ENCODE measurements around the gene GLYR1.

Gene GLYR1

DNA sequence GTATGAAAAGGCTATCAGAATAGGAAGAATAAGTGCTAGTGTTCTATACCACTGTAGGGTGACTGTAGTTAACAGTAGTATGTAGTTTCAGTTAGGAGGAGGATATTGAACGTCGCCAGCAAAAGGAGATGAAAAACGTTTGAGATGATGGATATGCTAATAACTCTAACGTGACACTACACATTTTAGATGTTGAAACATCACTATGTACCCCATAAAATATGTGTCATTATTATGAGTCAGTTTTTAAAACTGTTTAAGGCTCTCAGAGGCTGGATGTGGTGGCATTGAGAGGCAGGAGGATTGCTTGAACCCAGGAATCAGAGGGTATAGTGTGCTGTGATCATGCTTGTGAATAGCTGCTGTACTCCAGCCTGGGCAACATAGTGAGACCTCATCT is 32.0 kb upstream of the GLYR1 start:
- no peak for DNase-seq

DNA sequence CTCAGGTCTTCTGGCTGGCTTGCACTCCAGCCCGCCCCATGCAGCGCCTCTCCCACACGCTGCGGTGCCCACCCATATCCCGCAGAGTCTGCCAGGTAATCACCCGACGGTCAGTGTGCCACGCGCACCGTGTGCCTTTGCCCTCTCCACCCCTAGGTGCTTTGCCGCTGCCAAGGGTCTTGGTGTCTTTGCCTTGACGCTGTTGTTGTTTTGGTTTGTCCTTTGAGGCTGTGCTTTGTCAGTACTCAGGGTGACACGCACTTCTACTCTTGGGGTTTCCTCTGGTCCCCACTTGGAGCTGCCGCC is 30.2 kb upstream of the GLYR1 start:
- DNase-seq, result no peak

DNA sequence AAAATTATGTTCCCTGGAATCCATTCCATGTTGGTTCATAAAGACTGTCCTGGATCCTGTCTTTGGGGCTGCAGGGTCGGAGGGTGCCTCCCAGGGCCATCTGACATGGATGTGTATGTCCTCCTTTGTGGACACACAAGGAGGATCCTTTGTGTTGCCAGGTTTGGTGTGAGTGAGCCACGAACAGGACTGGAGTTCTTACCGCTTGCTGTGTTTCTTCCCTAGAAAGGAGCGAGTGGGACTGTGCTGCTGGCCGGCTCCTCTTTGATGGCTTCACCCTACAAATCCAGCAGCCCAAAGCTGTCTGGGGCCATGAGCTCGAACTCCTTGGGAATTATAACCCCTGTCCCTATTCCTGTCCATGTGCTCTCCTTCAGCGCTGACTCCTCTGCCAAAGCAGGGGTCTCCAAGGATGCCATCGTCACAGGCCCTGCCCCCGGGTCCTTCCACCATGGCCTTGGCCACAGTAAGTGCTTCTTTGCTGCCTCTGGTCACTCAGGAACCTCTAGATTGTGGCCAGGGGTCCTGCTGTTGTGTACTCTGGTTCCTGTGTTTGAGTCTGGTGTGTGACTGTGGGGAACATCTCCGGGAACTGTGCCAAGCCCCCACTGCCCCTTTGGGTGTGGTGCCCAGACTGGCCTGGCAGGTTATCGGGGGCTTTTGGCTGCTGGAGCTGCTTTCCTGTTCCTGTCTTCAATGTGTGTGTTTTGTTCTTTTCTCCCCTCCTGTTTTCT is 29.7 kb upstream of the GLYR1 start:
- DNase-seq, result no peak

DNA sequence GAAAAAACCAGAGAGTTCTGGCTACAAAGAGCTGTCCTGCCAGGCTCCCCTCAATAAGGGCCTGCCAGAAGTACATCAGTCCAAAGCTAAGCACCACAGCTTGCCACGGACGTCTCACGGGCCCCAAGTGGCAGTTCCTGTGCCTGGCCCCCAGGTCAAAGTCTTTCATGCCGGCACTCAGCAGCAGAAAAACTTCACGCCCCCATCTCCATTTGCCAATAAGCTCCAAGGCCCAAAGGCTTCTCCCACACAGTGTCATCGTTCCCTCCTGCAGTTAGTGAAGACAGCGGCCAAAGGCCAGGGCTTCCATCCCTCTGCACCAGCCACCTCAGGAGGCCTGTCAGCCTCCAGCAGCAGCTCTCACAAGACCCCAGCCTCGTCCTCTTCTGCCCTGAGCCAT is 27.6 kb upstream of the GLYR1 start:
- no peak for DNase-seq

DNA sequence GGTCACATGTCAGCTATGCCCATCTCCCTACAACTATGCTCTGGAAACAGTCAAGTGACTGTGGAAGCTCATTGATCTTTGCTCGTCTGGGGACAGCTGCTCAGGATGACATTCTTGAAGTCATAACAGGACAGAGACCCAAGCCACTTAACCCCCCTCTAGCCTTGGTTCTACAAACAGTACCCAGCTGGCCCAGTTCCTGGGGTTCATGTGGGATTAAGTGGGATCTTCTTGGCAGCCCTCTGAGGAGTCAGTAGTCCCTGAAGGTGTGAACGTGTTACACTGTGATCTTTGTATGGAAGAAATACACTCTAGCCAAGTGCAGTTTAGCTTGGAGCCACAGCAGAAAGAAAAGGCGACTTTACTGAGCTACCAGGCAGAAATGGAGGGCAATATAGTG is 26.0 kb upstream of the GLYR1 start:
- no peak for DNase-seq

DNA sequence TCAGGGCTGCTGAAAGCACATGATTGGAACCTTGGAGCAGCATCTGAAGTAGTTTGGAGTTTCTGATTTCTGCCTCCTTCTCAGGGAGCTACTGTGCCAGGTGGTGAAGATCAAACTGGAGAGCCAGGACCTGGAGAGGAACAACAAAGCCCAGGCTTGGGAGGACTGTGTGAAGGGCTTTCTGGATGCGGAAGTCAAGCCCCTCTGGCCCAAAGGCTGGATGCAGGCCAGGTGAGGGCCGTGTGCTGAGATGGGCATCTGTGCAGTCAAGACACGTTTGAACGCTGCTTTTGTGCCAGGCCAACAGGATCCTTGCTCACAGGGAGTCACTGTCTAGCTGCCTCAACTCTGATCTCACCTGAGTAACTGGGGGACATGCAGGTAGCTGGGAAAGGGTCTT is 24.0 kb upstream of the GLYR1 start:
- DNase-seq, result no peak

DNA sequence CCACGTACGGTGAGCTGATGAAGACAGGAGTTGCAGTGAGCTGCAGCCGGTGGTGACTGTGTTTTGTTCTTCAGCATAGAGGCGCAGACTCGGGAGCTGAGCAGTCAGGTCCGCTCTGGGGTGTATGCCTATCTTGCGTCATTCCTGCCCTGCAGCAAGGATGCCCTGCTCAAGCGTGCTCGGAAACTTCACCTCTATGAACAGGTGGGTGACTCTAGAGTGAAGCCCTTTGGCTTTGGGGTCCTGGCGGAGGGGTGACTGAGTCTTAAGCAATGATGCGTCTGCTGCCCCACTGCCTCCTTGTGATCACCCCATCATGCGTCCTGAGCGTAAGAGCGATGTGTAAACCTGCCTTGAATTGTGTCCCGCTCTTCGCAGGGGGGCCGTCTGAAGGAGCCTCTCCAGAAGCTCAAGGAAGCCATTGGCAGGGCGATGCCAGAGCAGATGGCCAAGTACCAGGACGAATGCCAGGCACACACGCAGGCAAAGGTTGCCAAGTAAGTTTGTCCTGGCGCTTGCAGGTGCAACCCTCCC is 23.1 kb upstream of the GLYR1 start:
- no peak for DNase-seq

DNA sequence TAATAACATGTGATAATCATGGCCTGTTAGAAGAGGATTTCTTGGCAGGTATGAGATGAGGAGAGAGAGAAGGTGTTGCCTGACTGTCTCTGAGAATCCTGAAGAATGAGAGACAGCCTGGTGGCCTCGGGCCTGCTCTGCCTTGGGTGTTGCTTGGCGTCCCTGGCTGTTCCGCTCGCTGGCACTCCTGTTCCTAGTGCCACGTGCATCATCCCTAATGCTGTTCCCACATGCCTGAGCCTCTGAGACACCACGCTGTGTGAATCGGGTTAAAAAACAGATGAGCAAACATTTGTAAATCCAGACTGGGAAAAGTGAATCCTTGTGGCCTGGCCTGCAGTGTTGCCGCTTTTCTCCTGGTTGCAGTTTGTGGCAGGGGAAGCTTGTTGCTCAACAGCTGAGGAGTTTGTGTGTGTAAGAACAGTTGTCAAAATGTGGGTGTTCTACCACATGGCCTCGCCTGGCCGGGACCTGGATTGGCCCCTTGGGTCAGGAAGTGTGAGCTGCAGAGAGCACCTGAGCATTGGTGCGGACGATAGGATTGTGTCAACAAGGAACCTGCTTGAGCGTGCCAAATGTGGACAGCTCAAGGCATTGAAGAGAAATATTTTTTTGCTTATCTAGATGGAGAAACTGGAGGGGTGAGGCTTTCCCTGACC is 22.2 kb upstream of the GLYR1 start:
- no peak for DNase-seq

DNA sequence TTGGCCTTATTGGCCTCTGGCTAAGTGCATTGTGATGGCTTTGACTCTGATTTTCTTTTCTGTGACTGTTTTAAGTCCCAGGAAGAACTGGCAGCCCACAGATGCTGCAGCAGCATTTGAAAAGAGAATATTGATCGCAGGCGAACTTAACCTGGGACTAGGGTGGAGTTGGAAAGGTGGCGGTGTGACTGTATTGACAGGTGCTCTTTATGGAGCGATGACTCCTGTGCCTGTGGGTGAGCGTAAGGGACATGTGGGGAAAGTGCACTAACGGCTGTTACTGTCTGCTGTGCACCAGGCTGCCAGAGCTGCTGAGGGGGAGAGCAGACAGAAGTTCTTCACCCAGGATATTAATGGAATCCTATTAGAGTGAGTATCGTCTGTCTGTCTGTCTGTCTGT is 21.4 kb upstream of the GLYR1 start:
- no peak for DNase-seq

DNA sequence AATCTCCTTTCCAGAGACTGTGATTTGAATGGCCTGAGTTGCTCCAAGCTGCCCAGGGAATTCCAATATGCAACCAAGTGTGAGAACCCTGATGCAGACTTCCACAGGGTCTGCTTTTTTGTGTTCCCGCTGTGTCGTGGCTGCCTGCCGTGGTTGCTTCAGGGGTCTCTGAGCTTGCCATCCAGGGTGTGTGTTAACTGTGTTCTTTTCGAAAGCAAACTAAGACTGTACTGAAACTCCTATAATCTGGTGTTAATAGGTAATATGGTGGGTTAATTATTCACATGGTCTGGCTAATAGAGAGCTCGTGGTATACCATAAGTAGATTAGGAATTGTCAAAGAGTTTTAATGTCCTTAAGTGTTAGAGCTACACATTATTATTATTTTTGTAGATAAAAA is 20.9 kb upstream of the GLYR1 start:
- DNase-seq, result no peak

DNA sequence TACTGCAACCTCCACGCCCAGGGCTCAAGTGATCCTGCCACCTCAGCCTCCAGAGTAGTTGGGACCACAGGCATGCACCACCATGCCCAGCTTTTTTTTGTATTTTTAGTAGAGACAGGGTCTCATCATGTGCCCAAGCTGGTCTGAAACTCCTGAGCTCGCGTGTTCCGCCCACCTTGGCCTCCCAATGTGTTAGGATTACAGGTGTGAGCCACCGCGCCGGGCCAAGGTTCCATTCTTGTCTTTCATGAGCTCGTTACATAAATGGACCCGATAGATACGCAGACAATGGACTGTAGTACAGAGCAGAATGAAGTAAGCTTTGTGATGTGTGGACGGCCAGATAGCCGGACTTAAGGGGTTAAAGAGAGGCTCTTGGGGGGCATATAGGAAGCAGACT is 19.5 kb upstream of the GLYR1 start:
- DNase-seq, result no peak

DNA sequence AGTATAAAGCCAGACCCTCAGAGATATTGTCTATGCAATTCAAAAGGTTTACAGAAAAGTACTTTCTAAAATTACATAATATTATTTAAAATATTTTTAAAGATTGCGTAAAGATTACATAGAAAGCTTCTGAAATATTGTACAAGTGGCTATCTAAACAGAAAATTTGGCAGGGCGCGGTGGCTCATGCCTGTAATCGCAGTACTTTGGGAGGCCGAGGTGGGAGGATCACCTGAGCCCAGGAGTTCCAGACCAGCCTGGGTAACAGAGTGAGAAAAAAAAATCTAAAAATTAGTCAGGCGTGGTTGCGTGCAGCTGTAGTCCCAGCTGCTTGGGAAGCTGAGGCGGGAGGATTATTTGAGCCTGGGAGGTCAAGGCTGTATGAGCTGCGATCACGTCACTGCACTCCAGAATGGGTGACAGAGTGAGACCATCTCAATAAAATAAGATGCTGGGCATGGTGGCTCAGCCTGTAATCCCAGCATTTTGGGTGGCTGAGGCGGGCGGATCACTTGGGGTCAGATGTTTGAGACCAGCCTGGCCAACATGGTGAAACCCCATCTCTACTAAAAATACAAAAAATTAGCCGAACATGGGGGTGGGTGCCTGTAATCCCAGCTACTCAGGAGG is 18.3 kb upstream of the GLYR1 start:
- no peak for DNase-seq

DNA sequence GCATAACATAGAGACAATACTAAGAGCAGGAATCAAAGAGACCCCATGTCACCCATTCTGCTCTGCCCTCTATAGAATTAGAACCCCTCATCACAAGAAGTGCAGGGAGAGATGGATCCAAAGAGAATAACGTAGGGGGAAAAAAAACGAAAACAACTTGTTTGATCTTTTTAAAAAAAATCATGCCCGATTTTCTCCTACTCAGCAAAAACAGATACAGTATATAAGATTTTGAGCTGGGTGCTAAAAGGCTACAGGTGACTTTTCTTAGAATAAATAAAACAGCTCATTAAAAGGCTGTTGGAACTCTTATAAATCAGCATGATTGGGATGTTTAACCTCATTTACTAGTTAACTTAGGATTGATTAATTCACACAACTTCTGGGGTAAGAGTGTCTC is 17.6 kb upstream of the GLYR1 start:
- DNase-seq, result no peak

DNA sequence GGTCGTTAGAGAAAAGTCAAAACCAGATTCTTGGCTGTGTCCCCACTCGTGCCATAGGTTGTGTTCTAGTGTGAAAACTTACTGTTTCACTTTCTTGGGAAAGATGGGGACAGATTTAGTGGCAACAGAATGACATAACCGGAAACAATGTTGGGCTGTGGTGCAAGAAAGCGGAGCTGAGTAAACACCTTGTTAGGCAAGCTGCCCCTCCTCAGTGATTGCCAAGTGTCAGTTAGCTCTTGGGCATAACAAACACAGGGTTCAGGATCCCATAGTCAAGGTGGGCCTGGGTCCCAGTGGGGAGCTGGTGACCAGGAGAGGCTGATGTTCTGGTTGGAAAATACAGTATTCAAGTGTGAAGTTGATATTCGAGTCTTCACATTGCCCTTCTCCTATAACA is 15.6 kb upstream of the GLYR1 start:
- no peak for DNase-seq

DNA sequence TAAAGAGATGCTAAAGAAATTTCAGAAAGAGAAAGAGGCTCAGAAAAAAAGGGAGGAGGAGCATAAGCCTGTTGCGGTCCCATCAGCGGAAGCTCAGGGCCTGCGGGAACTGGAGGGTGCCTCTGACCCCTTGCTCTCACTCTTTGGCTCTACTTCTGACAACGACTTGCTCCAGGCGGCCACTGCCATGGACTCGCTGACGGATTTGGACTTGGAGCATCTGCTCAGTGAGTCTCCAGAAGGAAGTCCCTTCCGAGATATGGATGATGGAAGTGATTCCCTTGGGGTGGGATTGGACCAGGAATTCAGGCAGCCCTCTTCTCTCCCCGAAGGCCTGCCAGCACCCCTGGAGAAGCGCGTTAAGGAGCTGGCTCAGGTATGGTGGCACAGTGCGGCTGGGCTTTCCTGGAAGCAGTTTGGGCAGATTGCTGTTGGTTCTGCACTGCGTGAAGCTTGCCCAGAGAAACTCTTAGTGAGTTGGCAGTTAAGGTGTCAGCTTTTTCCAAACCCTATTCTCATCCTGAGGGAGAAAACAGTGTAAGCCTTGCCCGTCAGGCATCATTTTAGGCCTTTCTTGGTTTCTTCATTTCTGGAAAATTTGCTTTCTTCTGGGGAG is 13.7 kb upstream of the GLYR1 start:
- DNase-seq, result no peak

DNA sequence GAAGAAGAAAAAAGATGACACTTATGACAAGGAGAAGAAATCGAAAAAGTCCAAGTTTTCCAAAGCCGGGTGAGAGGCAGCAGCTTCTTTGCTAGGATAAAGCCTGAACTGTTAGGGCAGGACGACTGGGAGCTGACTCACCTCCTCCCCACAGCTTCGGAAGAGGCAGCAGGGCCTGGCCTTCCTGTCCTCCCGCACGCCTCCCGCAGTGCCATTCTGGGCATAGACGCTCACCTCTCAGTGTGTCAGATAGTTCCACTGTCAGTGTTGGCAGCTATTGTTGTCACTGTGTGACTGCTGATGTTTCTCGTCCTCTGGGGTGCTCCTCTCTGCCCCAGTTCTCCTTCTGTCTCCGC is 12.8 kb upstream of the GLYR1 start:
- DNase-seq, result no peak

DNA sequence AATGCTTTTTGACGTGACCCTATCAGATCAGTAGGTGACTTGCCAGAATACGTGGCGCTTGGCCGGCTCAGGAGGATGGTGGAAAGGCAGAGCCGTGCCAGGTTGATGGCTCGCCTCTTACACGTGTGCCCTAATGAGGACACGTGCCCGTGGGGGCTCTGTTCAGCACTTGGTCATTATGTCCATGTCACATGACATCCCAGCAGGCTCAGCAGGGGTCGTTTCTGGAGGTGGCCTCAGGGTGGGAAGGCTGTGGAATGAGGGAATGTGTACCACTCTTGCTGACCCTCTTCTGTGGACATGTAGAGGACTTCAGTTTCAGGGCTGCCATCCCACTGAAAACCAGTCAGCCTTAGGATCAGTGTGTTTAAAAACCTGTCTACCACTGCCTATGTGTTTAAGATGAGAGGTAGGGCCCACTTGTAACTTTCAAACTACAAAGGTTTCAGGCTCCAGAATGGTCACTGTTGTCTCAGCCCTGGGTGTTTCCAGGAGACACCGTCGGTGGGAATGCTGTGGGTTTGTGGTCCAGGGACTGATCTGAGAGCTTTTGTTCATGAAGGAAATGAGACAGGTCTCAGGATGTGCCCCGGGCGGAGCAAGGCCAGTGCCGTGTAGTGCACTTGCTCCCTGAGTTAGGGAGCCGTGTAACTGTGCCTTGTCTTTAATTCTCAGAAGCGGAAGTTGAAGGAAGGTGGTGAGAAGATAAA is 12.3 kb upstream of the GLYR1 start:
- no peak for DNase-seq

DNA sequence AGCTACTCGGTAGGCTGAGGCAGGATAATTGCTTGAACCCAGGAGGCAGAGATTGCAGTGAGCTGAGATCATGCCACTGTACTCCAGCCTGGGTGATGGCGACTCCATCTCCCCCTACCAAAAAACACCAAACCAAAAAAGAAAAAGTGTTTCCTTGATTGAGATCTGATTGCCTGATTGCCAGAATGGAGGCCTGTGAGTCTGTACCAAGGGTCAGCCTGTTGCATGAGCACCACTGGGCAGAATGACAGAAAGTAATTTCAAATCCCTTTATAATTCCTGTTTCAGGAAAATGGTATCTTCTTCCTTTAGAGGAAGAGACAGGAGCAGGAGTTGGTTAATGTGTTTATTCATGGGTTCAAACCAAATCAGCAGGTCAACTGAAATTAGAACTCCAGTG is 8.7 kb upstream of the GLYR1 start:
- no peak for DNase-seq

DNA sequence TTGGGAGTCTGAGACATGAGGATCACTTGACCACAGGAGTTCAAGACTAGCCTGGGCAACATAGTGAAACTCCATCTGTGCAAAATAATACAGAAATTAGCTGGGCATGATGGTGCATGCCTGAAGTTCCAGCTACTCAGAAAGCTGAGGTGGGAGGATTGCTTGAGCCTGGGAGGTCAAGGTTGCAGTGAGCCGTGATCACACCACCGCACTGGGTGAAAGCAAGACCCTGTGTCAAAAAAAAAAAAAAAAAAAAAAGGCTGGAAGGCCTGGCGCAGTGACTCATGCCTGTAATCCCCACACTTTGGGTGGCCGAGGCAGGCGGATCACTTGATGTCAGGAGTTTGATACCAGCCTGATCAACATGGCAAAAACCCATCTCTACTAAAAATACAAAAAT is 8.3 kb upstream of the GLYR1 start:
- DNase-seq, result no peak

DNA sequence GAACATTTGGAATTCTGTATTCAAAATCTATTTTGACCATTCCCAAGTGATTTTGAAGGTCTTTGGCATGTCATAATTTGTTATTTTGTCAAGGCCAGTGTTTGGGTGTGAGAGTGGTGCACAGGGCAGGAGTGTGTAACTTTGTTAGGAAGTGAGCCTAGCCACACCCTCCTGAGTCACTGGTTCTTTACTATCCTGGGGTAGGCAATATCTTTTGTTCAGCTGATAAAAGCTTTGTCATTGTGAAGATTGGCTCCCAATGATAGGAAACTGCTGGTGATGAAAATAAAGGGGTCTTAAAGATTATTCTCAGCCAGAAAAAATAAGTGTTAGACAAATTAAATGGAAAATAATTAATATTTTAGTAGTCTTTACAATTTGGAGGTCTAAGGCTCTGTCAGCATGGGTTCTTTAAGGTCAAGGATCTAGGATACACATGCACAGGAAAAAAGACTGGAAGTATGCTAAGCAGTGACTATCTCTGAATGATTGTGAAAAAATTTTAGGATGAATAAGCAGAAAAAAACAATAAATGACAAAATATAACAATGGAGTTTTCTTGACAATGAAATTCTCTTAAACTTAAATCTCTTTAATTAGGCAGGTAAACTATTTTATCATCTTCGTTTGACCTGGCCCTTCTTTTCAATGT is 5.3 kb upstream of the GLYR1 start:
- peak; percentile 17 for DNase-seq

DNA sequence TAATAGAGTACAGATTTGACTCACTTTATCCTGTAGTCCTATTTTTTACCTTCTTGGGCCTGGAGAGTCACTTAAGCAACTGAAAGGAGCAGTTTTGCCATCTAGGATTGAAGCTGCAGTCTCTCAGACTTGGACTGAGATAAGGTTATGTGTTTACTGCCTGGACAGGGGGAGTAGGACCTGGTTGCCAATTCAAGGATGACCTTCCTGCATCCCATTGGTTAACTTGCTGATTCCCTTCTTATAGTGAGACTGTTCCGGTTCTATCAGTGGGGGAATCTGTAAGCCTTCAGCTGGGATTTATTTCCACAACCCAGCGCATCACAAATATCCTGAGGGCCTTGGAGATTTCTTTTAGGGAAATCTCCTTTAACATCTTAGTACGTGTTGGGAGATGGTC is 3.1 kb upstream of the GLYR1 start:
- DNase-seq, result no peak

DNA sequence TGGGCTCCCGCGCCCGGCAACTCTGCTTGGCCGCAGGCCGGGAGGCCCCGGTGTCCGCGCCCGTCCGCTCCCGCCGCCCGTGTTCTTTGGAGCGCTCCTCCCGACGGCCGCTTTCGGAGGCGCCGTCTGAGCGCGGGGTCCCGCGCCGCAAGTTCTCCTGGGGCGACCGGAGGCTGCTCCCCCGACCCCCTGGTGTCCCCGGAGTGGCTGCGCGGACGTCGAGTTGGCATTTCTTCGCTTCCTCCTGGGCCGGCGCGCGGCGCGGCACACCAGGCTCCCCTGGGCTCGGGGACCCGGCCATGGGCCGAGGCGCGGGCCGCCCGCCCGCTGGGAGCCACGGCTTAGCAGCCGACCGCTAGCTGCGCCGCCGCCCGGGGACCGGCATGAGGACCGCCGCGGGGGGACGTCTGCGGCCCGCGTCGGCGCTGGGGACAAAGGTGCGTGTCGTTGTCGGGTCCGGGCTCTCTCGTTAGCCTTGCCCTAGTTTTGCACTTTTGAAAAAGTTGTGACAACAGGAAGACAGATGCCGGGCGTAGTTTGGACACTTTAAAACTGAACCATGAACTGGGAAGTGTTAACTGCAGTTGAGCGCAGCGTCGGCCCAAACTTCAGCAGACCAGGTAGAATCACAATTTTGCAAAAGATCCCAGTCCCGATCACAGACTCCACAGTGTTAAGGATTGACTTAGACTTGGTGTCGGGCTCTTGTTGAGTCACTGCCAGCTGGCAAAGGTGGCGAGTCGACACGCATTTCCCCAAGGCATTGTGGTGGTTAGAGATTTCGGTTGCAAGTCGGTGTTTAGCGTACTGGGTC is 893 bp upstream of the GLYR1 start:
- DNase-seq, result peak; percentile 58
